Skeletal muscle satellite cell (primary cell): ENCODE measurements around the gene ATP2A2.
"Not testable (repeated sequence)": the region's sequence is repeated elsewhere in the genome, so short reads cannot be mapped to it uniquely, and the experiment has no call there.

Source experiments
- H3K27me3 ChIP-seq: 2 replicates; pipeline ENCODE4 v1.7.0; 2013; ENCODE audit warnings: low read length; ENCODE audit not compliant: control insufficient read depth, insufficient read depth
- H3K36me3 ChIP-seq: 2 replicates; pipeline ENCODE4 v1.7.0; 2013; ENCODE audit warnings: mild to moderate bottlenecking, control low read depth, low read length; ENCODE audit not compliant: insufficient read depth
- H3K4me1 ChIP-seq: 2 replicates; pipeline ENCODE4 v1.7.0; 2013; ENCODE audit warnings: low read length; ENCODE audit not compliant: control insufficient read depth, insufficient read depth
- H3K4me2 ChIP-seq: 2 replicates; pipeline ENCODE4 v1.7.0; 2013; ENCODE audit warnings: mild to moderate bottlenecking, low read length
- H3K4me3 ChIP-seq: 2 replicates; pipeline ENCODE4 v1.7.0; 2013; ENCODE audit warnings: low read length
- H3K9ac ChIP-seq: 2 replicates; pipeline ENCODE4 v1.7.0; 2013; ENCODE audit warnings: mild to moderate bottlenecking, low read depth, low read length, moderate library complexity
- H3K9me3 ChIP-seq: replicated peaks from 2 replicates; pipeline ENCODE4 v1.7.0; 2013; ENCODE audit warnings: mild to moderate bottlenecking, control low read depth, low read length

The ATP2A2 gene

DNA sequence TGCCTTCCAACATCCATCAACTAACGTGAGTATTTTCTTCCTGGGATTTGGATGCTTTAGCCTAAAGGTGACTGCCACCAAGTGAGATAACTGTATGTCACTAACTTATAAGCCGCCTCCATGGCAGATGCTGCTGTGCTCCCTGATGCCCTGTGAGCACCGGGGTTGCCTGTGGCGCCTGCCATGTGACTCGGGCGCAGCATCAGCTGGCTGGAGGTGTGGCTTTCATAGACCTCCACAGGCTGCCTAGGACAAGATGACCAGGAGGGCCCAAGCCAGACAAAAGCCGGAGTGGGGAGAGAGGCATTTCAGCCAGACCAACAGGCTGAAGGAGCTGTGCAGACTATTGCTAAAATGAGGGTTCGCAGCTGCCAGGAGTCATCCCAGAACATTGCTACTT lies 66.7 kb downstream of the ATP2A2 start:
- peaks cover 6% of the 10 kb centered on the region for H3K4me1 ChIP-seq
- no peak overlapping the region for H3K9ac ChIP-seq
- peaks cover 85% of the 10 kb centered on the region for H3K36me3 ChIP-seq
- H3K4me2 ChIP-seq = no peak overlapping the region
- no peaks in the 10 kb centered on the region for H3K9me3 ChIP-seq
- H3K4me3 ChIP-seq = no peak overlapping the region
- H3K27me3 ChIP-seq = no peaks in the 10 kb centered on the region

DNA sequence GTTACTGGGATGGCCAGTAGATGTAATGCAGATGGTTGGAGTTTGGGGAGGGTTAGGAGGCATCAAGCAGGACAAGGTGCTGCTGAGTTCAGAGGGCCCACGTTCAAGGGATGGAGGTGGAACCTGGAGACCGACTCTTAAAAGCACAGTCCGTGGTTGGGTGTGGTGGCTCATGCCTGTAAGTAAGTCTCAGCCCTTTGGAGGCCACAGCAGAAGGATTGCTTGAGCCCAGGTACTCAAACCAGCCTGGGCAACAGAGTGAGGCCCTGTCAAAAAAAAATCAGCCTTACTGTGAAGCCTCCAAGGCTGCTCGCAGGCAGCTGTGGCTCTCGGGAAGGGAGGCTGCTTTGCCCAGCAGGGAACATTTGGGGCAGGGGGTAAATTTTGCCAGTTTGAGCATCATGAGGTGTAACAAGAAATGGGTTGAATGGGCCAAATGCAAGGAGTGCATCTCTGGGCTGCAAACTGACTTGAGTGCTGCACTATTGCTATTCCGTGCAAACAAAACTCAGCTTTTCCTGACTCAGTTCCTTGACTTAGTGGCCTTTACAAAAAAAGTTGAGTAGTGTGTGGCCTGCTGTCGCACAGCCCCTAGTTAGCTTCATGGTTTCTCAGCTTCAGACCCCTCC lies 67.5 kb downstream of the ATP2A2 start:
- Histone ChIP-seq H3K4me1 (peaks cover 6% of the 10 kb centered on the region), H3K9ac (no peak overlapping the region), H3K4me2 (no peak overlapping the region), H3K36me3 (peaks cover 83% of the 10 kb centered on the region), H3K27me3 (no peaks in the 10 kb centered on the region), H3K9me3 (no peaks in the 10 kb centered on the region), H3K4me3 (no peak overlapping the region)

DNA sequence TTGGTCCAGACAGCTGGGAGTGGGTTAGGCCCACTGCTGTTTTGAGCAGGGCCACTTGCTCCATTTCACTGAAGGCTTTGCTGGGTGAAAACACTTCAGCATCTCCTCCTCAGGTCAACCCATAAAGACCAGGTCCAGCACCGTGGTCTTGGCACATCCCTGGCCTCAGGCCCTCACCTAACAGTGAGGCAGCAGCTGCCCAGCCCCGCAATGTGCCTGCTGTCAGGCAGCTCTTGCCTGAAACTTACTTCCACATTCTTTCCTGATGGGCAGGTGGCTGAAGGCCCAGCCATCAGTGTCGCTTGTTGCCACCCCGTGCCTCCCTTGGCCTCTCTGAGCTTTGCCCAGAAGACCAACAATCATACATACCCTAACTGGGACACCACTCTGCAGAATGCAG lies 68.0 kb downstream of the ATP2A2 start:
- Histone ChIP-seq H3K27me3 (no peaks in the 10 kb centered on the region), H3K4me2 (no peak overlapping the region), H3K9me3 (no peaks in the 10 kb centered on the region), H3K4me3 (no peak overlapping the region), H3K9ac (no peak overlapping the region), H3K4me1 (peaks cover 6% of the 10 kb centered on the region), H3K36me3 (peaks cover 78% of the 10 kb centered on the region)

DNA sequence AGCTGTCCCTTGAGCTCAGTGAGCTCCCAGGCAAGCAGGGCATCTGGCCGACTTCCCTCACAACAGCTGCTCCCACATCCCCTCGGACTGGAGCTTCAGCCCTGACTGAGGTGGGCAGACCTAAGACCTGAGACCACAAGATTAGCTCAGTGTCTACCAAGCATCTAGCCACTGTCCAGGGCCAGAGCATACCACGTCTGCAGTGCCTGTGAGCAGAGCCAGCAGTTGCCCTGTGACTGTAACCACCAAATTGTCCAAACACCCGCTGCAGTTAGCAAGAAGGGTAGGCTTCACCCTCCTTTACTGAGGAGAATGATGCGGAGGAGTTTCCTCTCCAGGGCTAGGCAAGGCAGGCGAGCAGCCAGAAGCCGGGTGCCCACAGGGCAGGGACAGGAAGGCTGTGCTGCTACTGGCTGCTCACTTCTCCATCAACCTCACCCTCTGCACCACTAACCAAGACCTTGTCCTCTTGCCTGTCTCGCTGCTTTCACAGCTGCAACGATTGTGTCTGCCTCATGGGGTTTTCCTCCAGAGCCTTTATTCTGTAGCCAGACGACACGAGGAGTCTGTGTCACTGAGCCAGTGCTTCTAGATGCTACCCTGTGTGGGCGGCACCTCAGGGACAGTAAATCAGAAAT lies 68.6 kb downstream of the ATP2A2 start:
- Histone ChIP-seq H3K9me3 (no peaks in the 10 kb centered on the region), H3K4me1 (peaks cover 6% of the 10 kb centered on the region), H3K36me3 (peaks cover 72% of the 10 kb centered on the region), H3K9ac (no peak overlapping the region), H3K4me3 (no peak overlapping the region), H3K27me3 (no peaks in the 10 kb centered on the region), H3K4me2 (no peak overlapping the region)

DNA sequence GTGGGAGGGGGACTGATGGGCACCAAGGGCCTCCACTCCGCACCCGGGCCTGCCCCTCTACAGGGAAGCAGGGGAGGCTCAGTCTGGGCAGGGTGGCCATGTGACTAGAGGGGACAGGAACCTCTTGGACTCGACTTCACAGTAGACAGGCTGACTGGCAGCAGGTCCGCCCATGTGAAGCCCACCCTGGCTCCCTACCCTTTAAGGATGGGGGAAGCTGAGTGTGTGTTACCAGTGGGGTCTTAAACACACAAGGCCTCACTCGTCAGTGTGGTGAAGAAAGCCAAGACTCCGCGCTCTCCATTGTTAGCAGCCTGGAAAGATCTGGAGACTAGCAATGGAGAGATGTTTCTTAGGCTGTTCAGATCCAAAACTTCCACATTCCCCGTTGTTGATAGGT lies 70.1 kb downstream of the ATP2A2 start:
- Histone ChIP-seq H3K36me3 (peaks cover 57% of the 10 kb centered on the region), H3K9ac (no peak overlapping the region), H3K4me1 (peaks cover 6% of the 10 kb centered on the region), H3K9me3 (no peaks in the 10 kb centered on the region), H3K4me2 (no peak overlapping the region), H3K4me3 (no peak overlapping the region), H3K27me3 (no peaks in the 10 kb centered on the region)

DNA sequence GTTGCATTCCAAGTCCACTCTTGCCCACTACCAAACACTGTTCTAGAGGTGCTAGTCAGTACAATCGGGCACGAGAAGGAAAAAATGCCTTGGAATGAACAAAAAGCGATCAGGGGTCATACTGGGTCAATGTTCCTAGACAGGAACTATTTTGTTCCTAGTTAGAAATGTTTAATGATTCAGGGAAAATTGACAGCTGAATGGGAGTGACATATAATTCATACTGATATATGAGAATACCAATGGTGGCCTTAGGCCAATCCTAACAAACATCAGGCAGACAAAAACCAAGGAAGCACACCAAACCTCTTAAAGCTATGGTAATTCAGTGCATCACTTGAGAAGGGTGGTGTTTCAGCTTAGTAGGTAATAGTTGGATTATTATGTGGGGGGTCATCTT lies 71.4 kb downstream of the ATP2A2 start:
- Histone ChIP-seq H3K27me3 (no peaks in the 10 kb centered on the region), H3K4me1 (peaks cover 6% of the 10 kb centered on the region), H3K4me2 (no peak overlapping the region), H3K4me3 (no peak overlapping the region), H3K36me3 (peaks cover 49% of the 10 kb centered on the region), H3K9ac (no peak overlapping the region), H3K9me3 (no peaks in the 10 kb centered on the region)

DNA sequence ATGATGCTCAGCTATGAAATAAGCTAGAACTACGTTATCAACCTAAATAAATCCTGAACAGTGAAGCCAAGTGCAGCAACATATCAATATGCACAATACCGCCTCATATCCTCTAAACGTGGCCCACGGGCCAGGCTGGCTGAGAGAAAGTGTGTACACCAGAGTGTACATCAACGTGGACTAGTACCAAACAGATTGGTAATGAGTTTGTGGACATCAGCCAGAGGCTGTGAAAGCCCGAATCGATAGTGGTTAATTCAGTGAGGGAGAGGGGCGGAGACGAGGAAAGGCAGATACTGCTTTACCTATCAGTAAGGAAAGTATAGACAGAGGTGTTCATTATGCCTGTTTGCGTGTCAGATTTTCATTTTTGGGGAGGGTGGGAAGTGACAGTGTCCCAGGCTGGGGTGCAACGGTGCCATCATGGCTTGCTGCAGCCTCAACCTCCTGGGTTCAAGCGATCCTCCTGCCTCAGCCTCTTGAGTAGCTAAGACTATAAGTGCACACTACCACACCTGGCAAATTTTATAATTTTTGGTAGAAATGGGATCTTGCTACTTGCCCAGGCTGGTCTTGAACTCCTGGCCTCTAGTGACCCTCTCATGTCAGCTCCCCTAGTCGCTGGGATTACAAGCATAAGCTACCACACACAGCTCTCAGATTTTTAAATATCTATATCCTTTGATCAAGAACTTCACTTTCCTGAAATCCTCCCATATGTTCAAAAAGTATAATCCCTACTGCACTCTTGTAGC lies 72.3 kb downstream of the ATP2A2 start:
- peaks cover 39% of the 10 kb centered on the region for H3K36me3 ChIP-seq
- no peaks in the 10 kb centered on the region for H3K9me3 ChIP-seq
- no peak overlapping the region for H3K4me2 ChIP-seq
- no peak overlapping the region for H3K4me3 ChIP-seq
- H3K9ac ChIP-seq = no peak overlapping the region
- H3K27me3 ChIP-seq = no peaks in the 10 kb centered on the region
- peaks cover 6% of the 10 kb centered on the region for H3K4me1 ChIP-seq

DNA sequence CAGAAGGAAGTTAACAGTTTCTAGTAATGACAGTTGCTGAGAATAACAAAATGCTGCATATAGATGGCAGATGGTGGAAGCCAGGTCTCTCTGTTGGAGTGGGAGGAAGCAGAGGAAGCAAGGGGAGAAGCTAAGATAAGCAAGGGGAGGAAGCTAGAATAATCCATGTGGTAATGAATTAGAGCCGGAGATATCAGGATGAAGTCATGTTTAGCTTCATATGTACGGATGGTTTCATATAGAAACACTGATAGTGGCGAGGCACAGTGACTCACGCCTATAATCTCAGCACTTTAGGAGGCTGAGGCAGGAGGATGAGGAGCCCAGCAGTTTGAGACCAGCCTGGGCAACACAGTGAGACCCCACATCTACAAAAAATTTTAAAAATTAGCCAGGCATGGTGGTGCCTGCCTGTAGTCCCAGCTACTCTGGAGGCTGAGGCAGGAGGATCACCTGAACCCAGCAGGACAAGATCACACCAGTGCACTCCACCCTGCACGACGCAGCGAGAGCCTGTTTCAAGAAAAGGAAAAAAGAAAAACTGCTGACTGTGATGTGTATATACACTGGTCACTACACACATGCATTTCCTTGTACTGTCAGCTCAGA lies 73.2 kb downstream of the ATP2A2 start:
- Histone ChIP-seq H3K4me1 (peaks cover 4% of the 10 kb centered on the region), H3K4me2 (no peak overlapping the region), H3K9me3 (no peaks in the 10 kb centered on the region), H3K9ac (no peak overlapping the region), H3K36me3 (peaks cover 30% of the 10 kb centered on the region), H3K4me3 (no peak overlapping the region), H3K27me3 (no peaks in the 10 kb centered on the region)

DNA sequence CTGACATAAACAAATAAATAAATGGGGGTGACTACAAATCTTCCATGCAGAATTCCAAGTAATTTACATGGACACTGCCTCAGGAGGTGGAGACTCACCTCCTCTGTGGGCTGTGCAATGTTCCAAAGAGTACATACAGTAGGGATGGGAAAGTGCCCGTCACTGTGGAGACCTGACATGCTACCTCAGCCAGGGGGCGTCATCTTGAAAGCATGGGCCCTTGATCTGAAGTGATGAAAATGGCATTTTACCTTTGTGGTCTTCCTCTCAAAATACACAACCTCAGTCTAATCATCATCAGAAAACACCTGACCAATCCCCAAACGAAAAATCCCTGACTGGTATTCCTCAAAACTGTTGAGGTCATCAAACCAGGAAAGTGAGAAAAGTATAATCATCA lies 74.0 kb downstream of the ATP2A2 start:
- no peak overlapping the region for H3K4me3 ChIP-seq
- H3K27me3 ChIP-seq = no peaks in the 10 kb centered on the region
- no peak overlapping the region for H3K9ac ChIP-seq
- no peaks in the 10 kb centered on the region for H3K4me1 ChIP-seq
- H3K4me2 ChIP-seq = no peak overlapping the region
- no peaks in the 10 kb centered on the region for H3K9me3 ChIP-seq
- peaks cover 22% of the 10 kb centered on the region for H3K36me3 ChIP-seq

DNA sequence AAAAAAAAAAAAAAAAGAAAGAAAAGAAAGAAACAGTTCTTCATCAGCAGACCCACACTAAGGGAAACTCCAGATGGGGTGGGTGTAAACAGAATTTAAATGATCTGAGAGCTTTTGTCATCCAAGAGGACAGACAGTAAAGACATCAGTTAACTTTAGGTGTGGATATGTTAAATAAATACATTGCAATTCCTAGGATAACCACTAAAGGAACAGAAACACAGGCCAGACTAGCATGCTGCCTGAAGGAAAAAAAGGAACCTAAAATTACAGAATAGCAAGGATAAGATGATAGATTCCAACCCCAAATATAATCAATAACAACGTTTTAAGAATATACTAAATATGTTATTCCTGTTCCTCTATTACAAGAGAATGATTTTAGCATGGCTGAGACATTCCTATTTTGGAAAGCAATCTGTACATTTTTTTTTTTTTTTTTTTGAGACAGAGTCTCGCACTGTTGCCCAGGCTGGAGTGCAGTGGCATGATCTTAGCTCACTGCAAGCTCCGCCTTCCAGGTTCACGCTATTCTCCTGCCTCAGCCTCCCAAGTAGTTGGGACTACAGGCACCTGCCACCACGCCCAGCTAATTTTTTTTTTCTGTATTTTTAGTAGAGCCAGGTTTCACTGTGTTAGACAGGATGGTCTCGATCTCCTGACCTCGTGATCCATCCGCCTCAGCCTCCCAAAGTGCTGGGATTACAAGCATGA lies 77.5 kb downstream of the ATP2A2 start:
- not testable (repeated sequence) for H3K36me3 ChIP-seq, H3K4me3 ChIP-seq, H3K9me3 ChIP-seq, H3K4me1 ChIP-seq, H3K27me3 ChIP-seq, H3K9ac ChIP-seq, H3K4me2 ChIP-seq

DNA sequence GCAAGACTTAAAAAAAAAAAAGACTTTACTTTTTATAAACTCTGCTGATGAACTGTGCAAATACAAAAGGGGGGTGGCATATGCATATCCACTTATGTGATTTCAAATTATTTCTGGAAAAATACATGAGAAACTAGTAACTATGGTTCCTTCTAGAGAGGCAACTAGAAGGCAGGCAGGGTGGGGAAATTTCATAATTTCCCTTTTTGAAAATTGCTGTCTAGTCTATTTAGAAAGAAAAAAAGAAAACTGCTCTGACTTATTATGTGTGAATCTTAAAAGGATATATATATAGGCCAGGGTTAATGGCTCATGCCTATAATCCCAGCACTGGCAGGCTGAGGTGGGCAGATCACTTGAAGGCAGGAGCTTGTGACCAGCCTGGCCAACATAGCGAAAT lies 80.2 kb downstream of the ATP2A2 start:
- Histone ChIP-seq H3K9ac (no peak overlapping the region), H3K4me2 (no peak overlapping the region), H3K27me3 (no peaks in the 10 kb centered on the region), H3K9me3 (no peaks in the 10 kb centered on the region), H3K4me3 (no peak overlapping the region), H3K4me1 (no peaks in the 10 kb centered on the region), H3K36me3 (no peaks in the 10 kb centered on the region)
